ENCODE measurements around the gene SMIM31.

DNA sequence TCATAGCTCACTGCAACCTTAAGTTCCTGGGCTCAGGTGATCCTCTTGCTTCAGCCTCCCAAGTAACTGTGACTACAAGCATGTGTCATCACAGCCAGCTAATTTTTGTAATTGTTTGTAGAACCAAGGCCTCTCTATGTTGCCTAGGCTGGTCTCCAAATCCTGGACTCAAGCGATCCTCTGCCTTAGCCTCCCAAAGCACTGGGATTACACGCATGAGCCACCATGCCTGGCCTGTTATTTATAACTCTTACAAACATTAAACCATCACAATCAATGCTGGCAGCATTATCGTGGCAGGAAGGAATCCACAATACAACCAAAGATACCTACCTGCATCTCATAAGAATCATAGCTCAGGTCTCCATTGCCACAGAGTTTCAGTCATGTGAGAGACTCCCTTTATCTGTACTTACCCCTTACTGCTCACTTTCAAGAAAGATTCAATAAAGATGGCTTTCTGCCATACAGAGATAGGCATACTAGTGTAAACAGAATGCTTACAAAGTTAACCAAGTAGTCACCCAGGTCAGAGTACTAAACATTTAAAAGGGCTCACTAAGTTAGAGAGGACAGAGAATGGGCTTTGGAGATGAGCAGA, 48.5 kb downstream of the SMIM31 start:
- no peak for TF ChIP-seq CTCF (IDR thresholded peaks at IDR 0.05)
- TF ChIP-seq ZFX (IDR thresholded peaks at IDR 0.05; ENCODE audit: borderline replicate concordance): no peak
